Activated CD8-positive, alpha-beta memory T cell treated with anti-CD3 and anti-CD28 coated beads, Interleukin-2, amount 50 U/mL, for 24 hours (primary cell): ENCODE results near the gene ACTL6B.

Experiments used
- DNase-seq: peaks from one replicate; pipeline ENCODE4 v3.0.0-alpha.2; 2020; ENCODE audit errors: extremely low read depth

ACTL6B gene

DNA sequence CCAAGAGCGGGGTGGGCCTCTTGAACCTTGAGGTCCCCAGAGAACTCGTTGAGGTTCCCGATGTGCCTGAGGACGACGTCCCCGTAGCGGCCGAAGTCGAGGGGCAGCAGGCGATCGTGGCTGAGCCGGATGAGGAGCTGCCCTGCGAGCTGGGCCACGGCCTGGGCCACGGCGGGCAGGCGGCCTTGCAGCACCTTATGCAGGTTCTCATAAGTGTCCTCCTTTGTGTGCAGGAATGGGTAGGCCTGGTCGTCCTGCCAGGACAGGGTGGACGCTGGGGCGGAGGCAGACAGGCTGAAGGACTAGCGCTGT is 29.1 kb downstream of the ACTL6B start:
- DNase-seq: no peak

DNA sequence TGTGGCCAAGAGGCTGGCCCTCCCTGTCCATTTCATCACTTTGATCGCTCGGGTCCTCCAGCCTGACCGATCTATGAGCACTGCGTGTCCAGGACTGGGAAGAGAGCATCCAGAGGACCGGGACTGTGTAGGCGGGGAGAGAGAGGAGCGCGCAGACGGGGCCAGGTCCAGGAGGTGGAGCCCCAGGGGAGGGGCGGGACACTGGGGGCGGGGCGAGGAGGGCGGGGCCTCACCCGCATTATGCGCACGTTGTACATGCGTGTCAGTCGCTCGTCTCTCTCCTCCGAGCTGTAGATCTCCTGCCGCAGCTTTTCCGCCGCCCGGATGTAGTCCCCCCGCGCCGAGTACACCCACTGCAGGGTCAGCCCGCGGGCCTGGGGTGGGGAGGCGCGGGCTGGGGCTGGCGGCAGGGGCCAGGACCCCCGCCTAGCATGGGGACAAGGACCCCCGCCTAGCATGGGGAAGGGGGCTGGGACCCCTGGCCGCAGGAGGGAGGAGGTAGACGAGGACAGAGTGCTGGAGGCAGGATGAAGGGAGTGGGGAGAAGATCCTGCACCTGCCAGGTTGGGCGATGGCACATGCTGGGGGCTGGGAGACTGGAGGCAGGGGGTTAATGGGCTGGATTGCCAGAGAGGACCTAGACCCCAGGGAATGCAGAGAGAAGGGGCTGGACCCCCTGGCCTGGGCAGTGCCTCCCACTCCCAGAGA is 29.6 kb downstream of the ACTL6B start:
- DNase-seq: peak; percentile 73

DNA sequence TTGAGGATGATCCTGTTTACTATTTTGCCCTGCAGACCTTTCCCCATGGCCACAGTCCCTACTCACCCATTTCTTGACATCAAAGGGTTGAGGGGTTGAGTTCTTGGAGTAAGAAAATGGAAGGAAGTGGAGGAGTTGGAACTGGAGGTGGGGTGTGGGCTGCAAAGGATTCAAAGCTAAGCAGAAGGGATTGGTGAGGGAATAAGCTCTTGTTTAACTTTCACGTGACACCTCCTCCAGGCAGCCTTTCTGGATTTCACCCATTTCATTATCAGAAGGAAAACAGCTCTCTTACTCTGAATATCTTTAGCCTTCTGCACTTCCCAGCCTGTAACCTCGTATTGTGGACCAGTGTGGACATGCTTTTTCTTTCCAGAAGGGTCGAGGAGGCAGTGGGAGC is 30.2 kb downstream of the ACTL6B start:
- DNase-seq: no peak

DNA sequence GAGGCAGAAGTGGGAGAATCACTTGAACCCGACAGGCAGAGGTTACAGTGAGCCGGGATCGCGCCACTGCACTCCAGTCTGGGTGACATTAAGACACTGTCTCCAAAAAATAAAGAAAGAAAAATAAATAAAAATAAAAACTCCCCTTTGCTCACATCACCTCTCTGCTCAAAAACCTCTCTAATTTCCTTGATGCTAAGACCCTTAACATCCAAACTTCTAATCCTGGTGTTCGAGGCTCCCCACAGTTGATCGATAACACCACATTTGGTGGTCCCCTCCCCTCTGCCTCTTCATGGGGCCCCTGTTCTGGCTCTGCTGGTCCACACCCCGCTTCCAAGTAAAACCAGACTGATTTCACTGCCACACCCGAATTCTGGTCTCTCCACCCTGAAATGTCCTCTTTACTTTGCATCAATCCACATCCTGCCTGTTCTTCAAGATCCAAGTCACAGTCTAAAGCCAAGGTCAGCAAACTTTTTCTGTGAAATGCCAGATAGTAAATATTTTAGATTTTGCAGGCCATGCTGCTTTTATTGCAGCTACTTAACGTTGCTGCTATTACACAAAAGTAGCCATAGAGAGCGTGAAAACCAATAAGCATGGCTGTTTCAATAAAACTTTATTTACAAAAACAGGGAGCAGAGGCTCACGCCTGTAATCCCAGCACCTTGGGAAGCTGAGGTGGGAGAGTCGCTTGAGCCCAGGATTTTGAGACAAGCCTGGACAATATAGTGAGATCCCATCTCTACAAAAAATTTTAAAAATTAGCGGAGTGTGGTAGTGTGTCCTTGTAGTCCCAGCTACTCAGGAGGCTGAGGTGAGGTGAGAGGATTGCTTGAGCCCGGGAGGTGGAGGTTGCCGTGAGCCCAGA is 32.1 kb downstream of the ACTL6B start:
- no peak for DNase-seq

DNA sequence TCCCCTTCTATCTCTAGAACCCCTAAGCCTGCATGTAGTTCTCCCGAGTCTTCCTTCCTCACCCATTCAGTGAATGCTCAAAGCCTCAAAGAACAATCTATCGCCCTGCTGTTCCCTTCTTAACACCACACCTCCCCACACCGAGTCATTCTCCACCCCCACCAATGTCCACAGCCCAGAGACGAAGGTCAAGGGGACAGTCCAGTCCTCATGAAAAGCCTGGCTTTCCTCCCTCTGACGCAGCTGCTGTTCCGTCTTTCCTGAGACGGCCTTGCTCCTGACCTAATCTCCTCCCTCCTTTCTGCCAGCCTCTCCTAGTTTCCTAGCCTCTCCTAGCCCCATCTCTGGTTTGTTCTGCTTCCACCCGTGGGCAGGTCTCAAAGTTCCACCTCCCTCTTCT is 34.7 kb downstream of the ACTL6B start:
- DNase-seq: no peak

DNA sequence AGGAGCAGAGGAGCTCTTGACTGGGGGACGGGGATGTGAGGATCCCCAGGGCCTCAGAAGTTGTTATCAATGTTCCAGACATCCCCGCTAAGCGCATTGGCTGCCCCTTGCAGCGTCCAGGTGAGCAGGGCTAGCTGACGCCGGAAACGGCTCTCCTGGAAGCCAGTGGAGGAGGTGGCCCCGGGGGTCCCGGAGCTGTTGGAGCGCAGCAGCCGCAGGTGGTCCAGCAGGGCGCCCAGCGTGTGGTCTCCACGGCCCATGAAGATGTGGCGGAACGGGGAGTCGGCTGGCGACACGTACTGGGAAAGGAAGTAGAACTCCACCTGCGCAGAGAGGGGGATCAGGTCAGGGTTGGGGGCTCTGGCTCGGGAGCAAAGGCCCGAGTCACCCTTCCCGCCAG is 35.4 kb downstream of the ACTL6B start:
- no peak for DNase-seq

DNA sequence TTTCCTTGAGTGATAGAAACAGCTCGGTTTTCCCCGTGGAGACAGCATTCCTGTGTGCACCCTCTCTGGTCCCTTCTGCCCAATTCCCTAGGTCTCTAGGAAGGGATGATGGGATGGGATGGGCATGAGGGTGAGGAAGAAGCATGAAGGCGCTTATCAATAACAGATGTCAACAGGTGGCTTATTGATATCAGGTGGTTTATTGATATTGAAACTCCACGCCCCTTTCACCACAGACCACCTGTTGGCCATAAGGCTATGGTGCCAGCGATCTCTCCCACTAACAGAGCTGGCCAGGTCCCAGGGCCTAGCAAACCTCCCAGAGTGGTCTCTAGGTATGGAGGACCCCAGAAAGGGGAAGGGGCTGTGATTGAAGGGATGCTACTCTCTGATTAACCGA is 36.0 kb downstream of the ACTL6B start:
- DNase-seq: no peak

DNA sequence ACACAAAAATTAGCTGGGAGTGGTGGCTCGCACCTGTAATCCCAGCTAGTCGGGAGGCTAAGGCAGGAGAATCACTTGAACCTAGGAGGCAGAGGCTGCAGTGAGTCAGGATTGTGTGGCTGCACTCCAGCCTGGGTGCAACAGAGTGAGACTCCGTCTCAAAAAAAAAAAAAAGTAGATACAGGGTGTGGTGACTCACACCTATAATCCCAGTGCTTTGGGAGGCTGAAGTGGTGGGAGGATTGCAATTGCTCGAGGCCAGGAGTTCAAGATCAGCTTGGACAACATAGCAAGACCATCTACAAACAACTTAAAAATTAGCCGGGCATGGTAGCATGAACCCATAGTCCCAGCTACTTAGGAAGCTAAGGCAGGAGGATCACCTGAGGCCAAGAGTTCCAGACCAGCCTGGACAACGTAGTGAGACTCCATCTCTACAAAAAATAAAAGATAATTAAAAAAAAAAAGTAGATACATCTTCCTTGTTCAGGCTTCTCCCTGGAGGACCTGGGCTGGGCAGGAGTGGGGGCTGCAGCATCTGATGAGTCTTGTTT is 41.9 kb downstream of the ACTL6B start:
- no peak for DNase-seq

DNA sequence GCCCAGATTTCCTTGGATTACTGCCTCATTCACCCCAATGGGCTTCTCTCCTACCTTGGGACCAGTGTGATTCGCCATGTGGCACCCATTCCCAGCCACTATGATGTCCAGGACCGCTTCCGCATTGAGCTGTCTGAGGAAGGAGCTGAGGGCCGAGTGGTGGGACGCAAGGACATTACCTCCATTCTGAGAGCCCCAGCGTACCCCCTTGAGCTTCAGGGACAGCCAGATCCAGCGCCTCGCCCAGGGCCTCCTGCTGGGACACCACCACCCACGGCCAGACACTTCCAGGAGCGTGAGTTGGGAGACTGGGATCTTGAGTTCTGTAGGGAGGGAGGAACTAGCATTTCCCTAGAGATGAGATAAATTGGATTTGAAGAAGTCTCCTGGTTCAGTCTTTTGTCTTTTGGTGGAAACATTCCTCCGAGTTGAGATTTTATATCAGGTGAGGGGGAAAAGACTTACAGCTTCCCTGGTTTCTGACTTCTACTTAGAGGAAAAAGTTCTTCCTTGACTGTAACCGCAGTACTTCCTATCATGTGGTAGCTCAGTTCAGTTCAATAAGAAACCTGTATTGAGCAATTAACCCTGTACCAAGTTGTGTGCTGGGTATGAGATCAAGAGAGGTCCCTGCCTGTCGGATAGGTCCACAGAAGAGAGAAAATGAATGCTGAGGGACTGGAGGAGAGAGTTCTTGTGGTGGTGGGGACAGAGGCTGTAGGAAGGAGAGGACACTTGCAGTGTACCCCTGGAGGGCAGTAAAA is 42.7 kb downstream of the ACTL6B start:
- no peak for DNase-seq

DNA sequence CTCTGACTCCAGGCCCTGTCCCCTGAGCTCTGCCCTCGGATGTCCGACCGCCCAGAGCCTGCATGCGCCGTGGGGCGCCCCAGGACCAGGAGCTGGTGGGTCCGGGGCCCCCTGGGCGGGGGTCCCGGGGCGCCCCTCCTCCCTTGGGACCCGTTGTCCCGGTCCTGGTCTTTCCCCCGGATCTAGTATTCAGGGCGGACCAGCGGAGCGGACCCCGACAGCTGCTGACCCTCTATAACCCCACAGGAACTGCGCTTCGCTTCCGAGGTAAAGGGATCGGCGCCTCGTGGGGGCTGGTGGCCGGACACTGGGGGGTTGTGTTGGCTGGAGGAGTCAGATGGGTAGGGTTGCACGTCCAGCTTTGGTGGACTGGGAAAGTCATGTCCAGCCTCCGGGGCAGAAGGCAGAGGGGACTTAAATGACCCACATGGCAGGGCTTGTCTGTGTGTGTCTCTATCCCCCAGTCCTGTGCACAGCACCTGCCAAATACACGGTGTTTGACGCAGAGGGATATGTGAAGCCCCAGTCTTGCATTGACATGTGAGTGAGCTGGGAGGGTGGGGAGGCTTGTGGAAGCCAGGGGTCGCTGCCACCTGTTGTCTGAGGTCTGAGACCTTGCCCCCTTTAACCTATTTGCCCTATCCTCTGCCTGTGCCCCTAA is 43.4 kb downstream of the ACTL6B start:
- DNase-seq: no peak

DNA sequence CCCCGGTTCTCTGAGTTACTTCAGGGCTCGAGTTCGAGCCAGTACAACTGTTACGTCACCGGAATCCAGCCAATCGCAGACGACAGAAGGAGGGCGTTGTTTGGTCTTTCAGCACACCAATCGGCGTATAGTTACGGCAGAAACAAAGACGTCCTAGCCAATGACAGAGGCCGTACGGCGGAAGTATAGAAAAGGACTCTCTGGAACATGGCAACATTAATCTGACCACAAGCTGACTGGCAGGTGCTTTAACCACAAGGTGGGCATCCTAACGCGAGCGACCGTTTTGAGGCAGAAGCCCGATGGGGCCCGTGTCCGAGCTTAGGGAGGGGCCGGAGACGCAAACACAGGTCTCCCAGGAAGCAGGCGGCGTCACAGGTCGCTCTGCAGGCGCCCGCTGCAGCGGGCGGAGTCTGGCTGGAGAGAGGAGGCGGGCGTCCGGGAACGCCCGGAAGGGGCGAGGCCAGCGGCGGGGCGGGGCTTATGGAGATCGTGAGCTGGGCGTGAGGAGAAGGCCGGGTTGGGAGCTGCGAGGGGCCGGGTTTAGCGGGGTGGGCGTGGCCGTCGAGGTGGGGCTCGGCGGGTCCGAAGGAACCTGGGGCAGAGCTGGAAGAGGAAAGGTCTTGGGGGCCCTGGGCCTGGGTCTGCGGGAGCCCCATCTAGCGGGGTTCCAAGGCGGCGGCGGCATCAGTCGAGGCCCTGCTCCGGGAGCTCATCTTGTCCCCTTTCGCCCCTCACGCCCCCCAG is 44.1 kb downstream of the ACTL6B start, which contains the start of gene MOSPD3:
Gene MOSPD3, plus strand, starts transcription at position 558 of the 747 bp plus-strand sequence. CDS start 252 bp downstream, outside the sequence.
- DNase-seq: peak; percentile 93

DNA sequence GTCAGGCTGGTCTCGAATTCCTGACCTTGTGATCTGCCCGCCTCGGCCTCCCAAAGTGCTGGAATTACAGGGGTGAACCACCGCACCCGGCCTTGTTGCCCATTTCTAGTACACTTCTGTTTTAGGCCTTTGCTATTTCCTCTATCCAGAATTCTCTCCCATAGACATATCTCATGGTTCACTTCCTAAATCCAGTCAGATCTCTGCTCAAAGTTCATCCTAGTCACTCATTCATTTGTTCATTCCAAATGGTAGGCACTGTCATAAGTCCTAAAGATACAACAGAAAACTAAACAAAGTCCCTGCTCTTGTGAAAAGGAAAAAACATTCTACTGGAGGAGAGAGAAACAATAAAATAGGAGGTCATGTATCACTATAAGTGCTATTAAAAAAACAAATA is 46.3 kb downstream of the ACTL6B start:
- no peak for DNase-seq

DNA sequence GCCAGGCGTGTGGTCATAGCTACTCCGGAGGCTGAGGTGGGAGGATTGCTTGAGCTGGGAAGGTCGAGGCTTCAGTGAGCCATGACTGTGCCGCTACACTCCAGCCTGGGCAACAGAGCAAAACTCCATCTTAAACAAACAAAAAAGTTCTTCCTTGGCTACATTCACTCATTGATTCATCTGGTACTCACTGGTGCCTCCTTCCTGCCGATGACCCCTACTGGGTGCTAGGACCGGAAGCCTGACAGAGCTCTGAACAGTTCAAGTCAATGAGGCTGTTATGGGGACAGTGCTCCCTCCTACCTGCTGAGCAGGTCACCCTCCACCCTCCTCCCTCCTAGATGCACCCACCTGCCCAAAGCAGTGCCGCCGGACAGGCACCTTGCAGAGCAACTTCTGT is 49.1 kb downstream of the ACTL6B start:
- no peak for DNase-seq

DNA sequence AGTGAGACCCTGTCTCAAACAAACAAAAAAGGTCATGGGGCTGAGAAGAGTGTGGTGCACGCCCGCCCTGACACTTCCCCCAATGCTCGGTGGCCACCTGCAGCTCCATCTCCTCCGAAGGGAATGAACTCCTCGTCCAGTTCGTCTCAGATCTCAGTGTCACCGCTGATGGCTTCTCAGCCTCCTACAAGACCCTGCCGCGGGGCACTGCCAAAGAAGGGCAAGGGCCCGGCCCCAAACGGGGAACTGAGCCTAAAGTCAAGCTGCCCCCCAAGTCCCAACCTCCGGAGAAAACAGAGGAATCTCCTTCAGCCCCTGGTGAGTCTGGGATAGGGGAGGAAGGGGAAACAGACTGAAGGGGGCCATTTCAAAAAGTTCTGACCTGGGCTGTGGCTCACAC is 49.9 kb downstream of the ACTL6B start:
- DNase-seq: no peak

DNA sequence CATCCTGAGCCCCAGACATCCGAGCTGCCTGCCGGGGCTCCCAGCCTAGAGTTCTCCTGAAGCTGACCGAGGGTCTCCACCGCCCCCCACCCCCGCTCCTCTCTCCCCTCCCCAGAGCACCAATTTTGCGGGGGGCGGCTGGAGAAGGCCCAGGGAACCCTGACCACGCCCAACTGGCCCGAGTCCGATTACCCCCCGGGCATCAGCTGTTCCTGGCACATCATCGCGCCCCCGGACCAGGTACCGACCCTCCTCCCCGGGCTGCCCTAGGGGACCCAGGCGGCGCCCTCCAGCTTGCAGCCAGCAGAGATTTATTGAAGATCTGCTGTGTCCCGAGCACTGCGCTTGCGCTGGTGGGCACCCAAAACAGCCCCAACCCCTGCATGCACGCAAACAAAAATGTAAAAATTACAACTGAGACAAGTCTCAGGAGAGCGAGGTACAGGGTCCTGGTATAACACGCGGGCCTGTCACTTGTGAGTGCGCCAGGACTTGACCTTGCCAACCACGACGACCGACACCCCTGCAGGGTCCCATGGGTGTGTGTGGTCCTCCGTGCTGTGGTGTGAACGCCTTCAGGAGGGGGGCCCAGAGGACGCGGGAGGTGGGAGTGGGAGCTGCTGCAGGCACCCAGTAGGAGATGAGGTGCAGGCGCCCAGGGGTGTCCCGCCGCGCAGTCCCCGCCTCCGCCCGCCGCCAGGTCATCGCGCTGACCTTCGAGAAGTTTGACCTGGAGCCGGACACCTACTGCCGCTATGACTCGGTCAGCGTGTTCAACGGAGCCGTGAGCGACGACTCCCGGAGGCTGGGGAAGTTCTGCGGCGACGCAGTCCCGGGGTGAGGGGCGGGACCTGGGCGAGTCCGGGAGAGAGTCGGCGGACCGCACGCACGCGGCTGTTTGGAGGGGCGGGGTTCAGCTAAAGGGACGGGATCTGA is 51.0 kb downstream of the ACTL6B start:
- no peak for DNase-seq

DNA sequence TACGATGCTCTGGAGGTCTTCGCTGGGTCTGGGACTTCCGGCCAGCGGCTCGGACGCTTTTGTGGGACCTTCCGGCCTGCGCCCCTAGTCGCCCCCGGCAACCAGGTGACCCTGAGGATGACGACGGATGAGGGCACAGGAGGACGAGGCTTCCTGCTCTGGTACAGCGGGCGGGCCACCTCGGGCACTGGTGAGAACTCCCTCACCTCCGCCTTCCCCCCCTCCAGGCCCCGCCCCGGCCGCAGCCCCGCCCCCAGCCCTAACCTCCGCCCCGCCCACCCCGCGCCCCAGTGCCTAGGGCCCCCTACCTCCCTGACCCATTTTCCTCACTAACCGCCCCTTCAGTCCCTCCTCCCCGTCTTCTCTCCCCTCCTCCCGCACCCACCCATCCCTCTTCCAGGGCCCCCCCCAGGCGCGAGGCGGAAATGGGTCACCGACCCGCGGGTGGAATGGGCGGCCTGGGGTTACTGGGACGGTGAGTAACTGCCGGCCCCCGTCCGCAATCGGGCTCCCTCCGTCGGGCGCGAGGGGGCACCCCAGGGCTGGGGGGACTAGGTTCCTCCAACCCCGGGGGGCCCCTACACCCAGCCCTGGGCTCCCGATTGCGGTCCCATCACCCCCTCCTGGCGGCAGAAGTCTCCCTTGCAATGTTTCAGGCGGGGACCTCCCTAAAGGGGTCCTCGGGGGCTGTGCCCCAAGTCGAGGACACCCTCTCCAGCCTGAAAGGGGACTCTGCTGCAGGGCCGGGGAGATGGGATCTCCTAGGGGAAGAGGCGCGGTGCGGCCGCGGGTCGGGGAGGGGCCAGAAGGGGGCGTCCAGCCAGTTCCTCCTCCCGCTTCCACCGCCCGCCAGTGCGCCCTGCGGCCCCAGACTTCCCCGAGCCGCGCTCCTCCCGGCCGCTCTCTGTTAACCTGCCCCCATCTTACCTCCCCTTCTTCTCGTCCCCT is 51.9 kb downstream of the ACTL6B start:
- no peak for DNase-seq

DNA sequence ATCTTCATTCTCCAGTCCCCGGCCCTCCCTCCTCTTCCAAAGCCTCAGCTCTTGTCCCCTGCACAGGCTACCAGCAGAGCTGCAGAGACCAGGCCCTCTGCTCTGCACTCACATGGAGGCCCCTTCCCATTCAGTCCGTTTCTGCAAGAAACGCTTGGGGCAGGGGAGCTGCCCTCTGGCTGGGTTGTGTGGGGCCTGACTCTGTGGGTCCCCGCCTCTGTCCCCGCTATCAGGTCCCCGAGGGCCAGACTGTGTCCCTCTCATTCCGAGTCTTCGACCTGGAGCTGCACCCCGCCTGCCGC is 52.6 kb downstream of the ACTL6B start:
- no peak for DNase-seq

DNA sequence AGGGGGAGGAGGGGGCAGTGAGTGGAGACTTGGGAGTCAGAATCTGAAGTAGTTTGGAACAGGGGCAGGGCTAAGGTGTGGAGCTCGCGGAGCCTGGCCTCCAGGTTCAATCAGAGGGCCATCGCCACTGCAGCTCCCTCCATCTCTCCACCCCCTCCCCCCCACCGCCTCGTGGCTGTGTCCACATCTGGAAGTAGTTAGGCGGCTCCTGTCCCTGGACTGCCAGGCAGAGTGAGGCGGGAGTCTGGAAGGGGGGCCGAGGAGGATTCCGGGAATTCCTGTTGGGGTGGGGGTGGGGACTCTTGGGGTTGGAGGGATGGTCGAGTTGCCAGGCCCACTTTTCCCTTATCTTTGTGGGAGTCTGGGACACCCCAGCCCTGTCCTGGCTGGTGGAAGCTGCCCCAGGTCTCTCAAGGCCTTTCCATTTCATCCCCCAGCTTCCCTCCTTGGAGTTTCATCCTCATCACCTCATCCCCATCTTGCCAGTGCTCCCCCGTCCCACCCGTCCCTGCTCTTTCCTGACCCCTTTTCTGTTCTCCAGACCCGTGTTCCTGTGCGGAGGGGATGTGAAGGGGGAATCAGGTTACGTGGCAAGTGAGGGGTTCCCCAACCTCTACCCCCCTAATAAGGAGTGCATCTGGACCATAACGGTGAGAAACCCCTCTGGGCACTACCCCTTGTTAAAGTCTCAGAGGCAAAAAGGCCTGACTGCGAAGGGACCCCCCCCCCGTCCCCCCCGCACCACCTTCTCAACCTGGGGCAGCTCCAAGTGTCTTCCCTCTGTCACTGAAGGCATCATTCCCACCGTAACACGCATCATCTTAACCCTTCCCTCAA is 53.1 kb downstream of the ACTL6B start:
- DNase-seq: no peak
